ENCODE measurements around the gene SEMA5A. TPM values are rescaled to one million over a fixed set of nuclear protein-coding genes. Genes with fewer than 3 reads are reported as not detected.

Gene SEMA5A
- polyA plus RNA-seq, 3 donors: not detected

- no peaks in the 10 kb centered on the region for H3K4me1 ChIP-seq (ENCODE audit: control insufficient read depth in 1 of 2, insufficient read depth in 2 of 2, low read length in 2 of 2)
- H3K4me3 Mint-ChIP-seq: no peak overlapping the region
- H3K9me3 ChIP-seq (replicated peaks in 1 of 2; ENCODE audit: control insufficient read depth in 1 of 2, insufficient read depth in 1 of 2, low read length in 2 of 2): no peaks in the 10 kb centered on the region
- H3K27ac Mint-ChIP-seq: no peak overlapping the region
- no peaks in the 10 kb centered on the region for H3K27me3 ChIP-seq (ENCODE audit: control insufficient read depth in 2 of 2, insufficient read depth in 2 of 2, low read length in 2 of 2)
- peaks cover 0 to 3% (median 0%) of the 10 kb centered on the region in 7 donors for H3K9me3 Mint-ChIP-seq
- H4K20me1 ChIP-seq (ENCODE audit: insufficient read depth, low read length): no peaks in the 10 kb centered on the region
- H3K27ac ChIP-seq (ENCODE audit: low read depth in 1 of 2, low read length in 2 of 2): no peak overlapping the region
- H3K36me3 ChIP-seq (replicated peaks in 1 of 2; ENCODE audit: control insufficient read depth in 1 of 2, insufficient read depth in 2 of 2, low read length in 2 of 2): no peaks in the 10 kb centered on the region
- intact Hi-C loops (cut with micrococcal nuclease): no loop called here
- H3K27me3 Mint-ChIP-seq (ENCODE audit: low read depth in 3 of 3): peaks cover 0 to 2% (median 0%) of the 10 kb centered on the region in 3 donors
- no peak for TF ChIP-seq CTCF (IDR thresholded peaks at IDR 0.05)
- H3K4me2 ChIP-seq (replicated peaks; ENCODE audit: extremely low read depth, low read length, poor library complexity, severe bottlenecking): no peak overlapping the region
- no peaks in the 10 kb centered on the region for H3K4me1 Mint-ChIP-seq
- no CpG with 5 or more reads among the region's 4 CpGs for WGBS (ENCODE audit: insufficient coverage)
- H3K4me3 ChIP-seq (replicated peaks in 1 of 3; ENCODE audit: low read depth in 2 of 3, low read length in 3 of 3): no peak overlapping the region
- DNase-seq: no peak
- H2AFZ ChIP-seq (ENCODE audit: insufficient read depth, low read depth, low read length, poor library complexity, severe bottlenecking): no peak overlapping the region
- no peak overlapping the region for H3K9ac ChIP-seq (ENCODE audit: insufficient read depth, low read length, poor library complexity, severe bottlenecking)
- no peaks in the 10 kb centered on the region for H3K36me3 Mint-ChIP-seq
- H3K79me2 ChIP-seq (ENCODE audit: insufficient read depth, low read length): no peaks in the 10 kb centered on the region
Observed at GRCh38 chr5:9500193-9500592, 45.7 kb downstream of the SEMA5A start.

- Histone ChIP-seq H3K9me3 (replicated peaks in 1 of 2; ENCODE audit: control insufficient read depth in 1 of 2, insufficient read depth in 1 of 2, low read length in 2 of 2) (no peaks in the 10 kb centered on the region), H3K9ac (ENCODE audit: insufficient read depth, low read length, poor library complexity, severe bottlenecking) (no peak overlapping the region), H3K27me3 (ENCODE audit: control insufficient read depth in 2 of 2, insufficient read depth in 2 of 2, low read length in 2 of 2) (no peaks in the 10 kb centered on the region), H2AFZ (ENCODE audit: insufficient read depth, low read depth, low read length, poor library complexity, severe bottlenecking) (no peak overlapping the region), H3K4me1 (ENCODE audit: control insufficient read depth in 1 of 2, insufficient read depth in 2 of 2, low read length in 2 of 2) (no peaks in the 10 kb centered on the region), H3K4me2 (replicated peaks; ENCODE audit: extremely low read depth, low read length, poor library complexity, severe bottlenecking) (no peak overlapping the region), H4K20me1 (ENCODE audit: insufficient read depth, low read length) (no peaks in the 10 kb centered on the region), H3K27ac (ENCODE audit: low read depth in 1 of 2, low read length in 2 of 2) (no peak overlapping the region), H3K79me2 (ENCODE audit: insufficient read depth, low read length) (no peaks in the 10 kb centered on the region), H3K36me3 (replicated peaks in 1 of 2; ENCODE audit: control insufficient read depth in 1 of 2, insufficient read depth in 2 of 2, low read length in 2 of 2) (no peaks in the 10 kb centered on the region), H3K4me3 (replicated peaks in 1 of 3; ENCODE audit: low read depth in 2 of 3, low read length in 3 of 3) (no peak overlapping the region)
- Mint-ChIP-seq H3K27ac (no peak overlapping the region), H3K36me3 (no peaks in the 10 kb centered on the region), H3K9me3 (peaks cover 0 to 3% (median 0%) of the 10 kb centered on the region in 7 donors), H3K27me3 (ENCODE audit: low read depth in 3 of 3) (peaks cover 0 to 2% (median 2%) of the 10 kb centered on the region in 3 donors), H3K4me1 (no peaks in the 10 kb centered on the region), H3K4me3 (no peak overlapping the region)
- intact Hi-C loops (cut with micrococcal nuclease): no loop called here
- TF ChIP-seq CTCF (IDR thresholded peaks at IDR 0.05): no peak
- no CpG with 5 or more reads among the region's 1 CpG for WGBS (ENCODE audit: insufficient coverage)
- no peak for DNase-seq
Observed at GRCh38 chr5:9499498-9499876, 46.4 kb downstream of the SEMA5A start.
